ENCODE results near the gene FZR1. TPM values are rescaled to one million over a fixed set of nuclear protein-coding genes. Genes with fewer than 3 reads are reported as not detected.
"Not testable (repeated sequence)": the region's sequence is repeated elsewhere in the genome, so short reads cannot be mapped to it uniquely, and the experiment has no call there.

FZR1 gene
- total RNA-seq, 2 donors from 2014 or later: 16.6 to 20.1 TPM

DNA sequence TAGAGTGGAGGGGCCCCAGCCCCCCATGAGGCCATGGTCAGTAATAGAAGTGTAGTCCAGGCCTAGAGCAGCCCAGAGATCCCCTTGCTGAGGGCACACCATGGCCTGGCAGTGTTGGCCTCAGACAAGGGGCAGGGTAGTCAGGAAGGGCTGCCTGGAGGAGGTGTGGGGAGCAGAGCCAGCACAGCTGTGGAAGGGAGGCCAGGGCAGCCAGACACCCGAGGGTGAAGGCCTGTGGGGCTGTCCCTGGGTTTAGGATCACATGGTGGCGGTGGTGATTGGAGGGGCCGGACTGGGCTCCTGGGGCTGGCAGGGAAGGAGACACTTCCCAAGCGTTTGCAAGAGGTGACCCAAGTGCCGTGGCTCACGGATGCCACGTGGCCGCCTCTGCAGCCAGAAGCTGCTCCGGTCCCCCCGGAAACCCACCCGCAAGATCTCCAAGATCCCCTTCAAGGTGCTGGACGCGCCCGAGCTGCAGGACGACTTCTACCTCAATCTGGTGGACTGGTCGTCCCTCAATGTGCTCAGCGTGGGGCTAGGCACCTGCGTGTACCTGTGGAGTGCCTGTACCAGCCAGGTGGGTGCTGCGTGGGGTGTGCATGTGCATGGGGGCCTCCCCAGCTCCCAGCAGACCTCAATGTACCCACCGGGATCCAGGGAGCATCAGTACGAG lies 21.3 kb downstream of the FZR1 start:
- Histone ChIP-seq H3K27me3 (no peaks in the 10 kb centered on the region), H3K4me3 (no peak overlapping the region), H3K36me3 (replicated peaks in 1 of 2; ENCODE audit: insufficient read depth in 1 of 2, low read depth in 2 of 2) (peaks cover 0 to 14% of the 10 kb centered on the region in 2 donors), H3K4me1 (no peaks in the 10 kb centered on the region), H3K9me3 (no peaks in the 10 kb centered on the region), H3K27ac (no peak overlapping the region)
- intact Hi-C loops (cut with DNase I): no loop called here
- DNase-seq (no peak), ATAC-seq (no peak)
- 94 to 96% methylated on average over 9 to 20 of the region's 21 CpGs for WGBS, 2 donors
- no peak for TF ChIP-seq POLR2A (IDR thresholded peaks at IDR 0.05)
- TF ChIP-seq, protein P1, sequence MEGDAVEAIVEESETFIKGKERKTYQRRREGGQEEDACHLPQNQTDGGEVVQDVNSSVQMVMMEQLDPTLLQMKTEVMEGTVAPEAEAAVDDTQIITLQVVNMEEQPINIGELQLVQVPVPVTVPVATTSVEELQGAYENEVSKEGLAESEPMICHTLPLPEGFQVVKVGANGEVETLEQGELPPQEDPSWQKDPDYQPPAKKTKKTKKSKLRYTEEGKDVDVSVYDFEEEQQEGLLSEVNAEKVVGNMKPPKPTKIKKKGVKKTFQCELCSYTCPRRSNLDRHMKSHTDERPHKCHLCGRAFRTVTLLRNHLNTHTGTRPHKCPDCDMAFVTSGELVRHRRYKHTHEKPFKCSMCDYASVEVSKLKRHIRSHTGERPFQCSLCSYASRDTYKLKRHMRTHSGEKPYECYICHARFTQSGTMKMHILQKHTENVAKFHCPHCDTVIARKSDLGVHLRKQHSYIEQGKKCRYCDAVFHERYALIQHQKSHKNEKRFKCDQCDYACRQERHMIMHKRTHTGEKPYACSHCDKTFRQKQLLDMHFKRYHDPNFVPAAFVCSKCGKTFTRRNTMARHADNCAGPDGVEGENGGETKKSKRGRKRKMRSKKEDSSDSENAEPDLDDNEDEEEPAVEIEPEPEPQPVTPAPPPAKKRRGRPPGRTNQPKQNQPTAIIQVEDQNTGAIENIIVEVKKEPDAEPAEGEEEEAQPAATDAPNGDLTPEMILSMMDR (IDR thresholded peaks at IDR 0.05): no peak

DNA sequence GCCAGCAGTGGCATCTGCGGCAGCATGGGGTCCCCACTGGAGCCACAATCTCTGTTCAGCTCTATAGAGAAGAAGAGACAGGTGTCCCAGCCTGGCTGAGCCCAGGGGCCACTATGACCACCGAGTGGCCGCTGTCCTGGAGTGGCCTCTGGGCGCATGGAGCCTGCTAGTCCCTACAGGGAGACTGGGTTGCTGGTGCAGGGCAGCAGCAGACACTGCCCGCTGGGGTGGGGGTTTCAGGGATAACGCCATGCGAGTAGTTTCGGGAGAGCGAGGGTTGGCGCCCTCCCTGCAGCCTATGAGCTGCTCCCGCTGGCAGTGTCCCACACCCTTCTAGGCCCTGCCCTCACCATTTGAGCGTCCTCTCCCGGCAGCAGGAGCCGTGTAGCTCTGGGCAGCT lies 22.0 kb downstream of the FZR1 start:
- Histone ChIP-seq H3K9me3 (no peaks in the 10 kb centered on the region), H3K36me3 (replicated peaks in 1 of 2; ENCODE audit: insufficient read depth in 1 of 2, low read depth in 2 of 2) (peaks cover 0 to 16% of the 10 kb centered on the region in 2 donors), H3K4me1 (no peaks in the 10 kb centered on the region), H3K4me3 (no peak overlapping the region), H3K27ac (no peak overlapping the region), H3K27me3 (no peaks in the 10 kb centered on the region)
- DNase-seq (no peak), ATAC-seq (no peak)
- WGBS, 2 donors: 98% methylated on average over 13 of the region's 14 CpGs; no CpG with 5 or more reads in 1 of the 2 donors
- TF ChIP-seq POLR2A (IDR thresholded peaks at IDR 0.05): no peak
- TF ChIP-seq, protein P1 (IDR thresholded peaks at IDR 0.05): no peak
- intact Hi-C loops (cut with DNase I): no loop called here

DNA sequence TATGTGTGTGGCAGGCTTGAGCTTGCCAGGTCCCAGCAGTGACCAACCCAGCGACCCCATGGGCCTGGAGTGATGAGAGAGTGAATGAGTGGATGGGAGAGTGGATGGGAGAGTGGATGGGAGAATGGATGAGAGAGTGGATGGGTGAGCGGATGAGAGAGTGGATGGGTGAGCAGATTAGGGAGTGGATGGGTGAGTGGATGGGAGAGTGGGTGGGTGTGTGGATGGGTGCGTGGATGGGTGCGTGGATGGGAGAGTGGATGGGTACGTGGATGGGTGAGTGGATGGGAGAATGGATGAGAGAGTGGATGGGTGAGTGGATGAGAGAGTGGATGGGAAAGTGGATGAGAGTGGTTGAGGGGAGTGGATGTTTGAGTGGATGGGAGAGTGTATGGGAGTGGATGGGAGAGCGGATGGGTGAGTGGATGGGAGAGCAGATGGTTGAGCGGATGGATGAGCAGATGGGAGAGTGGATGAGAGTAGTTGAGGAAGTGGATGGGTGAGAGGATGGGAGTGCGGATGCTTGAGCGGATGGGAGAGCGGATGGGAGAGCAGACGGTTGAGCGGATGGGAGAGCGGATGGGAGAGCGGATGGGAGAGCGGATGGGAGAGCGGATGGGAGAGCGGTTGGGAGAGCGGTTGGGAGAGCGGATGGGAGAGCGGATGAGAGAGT lies 22.6 kb downstream of the FZR1 start:
- ATAC-seq: no peak
- intact Hi-C loops (cut with DNase I): no loop called here
- Histone ChIP-seq H3K27me3 (no peaks in the 10 kb centered on the region), H3K36me3 (replicated peaks in 1 of 2; ENCODE audit: insufficient read depth in 1 of 2, low read depth in 2 of 2) (peaks cover 0 to 19% of the 10 kb centered on the region in 2 donors), H3K27ac (no peak overlapping the region), H3K4me3 (no peak overlapping the region), H3K4me1 (no peaks in the 10 kb centered on the region), H3K9me3 (no peaks in the 10 kb centered on the region)
- TF ChIP-seq, protein P1 (IDR thresholded peaks at IDR 0.05): no peak
- TF ChIP-seq POLR2A (IDR thresholded peaks at IDR 0.05): no peak
- WGBS, 2 donors: 94 to 97% methylated on average over 20 of the region's 20 CpGs
- DNase-seq: no peak

DNA sequence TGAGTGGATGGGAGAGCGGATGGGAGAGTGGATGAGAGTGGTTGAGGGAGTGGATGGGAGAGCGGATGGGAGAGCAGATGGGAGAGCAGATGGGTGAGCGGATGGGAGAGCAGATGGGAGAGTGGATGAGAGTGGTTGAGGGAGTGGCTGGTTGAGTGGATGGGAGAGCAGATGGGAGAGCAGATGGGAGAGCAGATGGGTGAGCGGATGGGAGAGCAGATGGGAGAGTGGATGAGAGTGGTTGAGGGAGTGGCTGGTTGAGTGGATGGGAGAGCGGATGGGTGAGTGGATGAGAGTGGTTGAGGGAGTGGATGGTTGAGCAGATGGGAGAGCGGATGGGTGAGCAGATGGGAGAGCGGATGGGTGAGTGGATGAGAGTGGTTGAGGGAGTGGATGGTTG lies 23.2 kb downstream of the FZR1 start:
- H3K27ac ChIP-seq; DNase-seq; H3K9me3 ChIP-seq; H3K27me3 ChIP-seq; intact Hi-C loops (cut with DNase I); H3K4me1 ChIP-seq; H3K4me3 ChIP-seq; ATAC-seq: not testable (repeated sequence)
- H3K36me3 ChIP-seq (replicated peaks in 1 of 2; ENCODE audit: insufficient read depth in 1 of 2, low read depth in 2 of 2): peaks cover 0 to 22% of the 10 kb centered on the region in 2 donors
- 86 to 93% methylated on average over 7 of the region's 7 CpGs for WGBS, 2 donors

DNA sequence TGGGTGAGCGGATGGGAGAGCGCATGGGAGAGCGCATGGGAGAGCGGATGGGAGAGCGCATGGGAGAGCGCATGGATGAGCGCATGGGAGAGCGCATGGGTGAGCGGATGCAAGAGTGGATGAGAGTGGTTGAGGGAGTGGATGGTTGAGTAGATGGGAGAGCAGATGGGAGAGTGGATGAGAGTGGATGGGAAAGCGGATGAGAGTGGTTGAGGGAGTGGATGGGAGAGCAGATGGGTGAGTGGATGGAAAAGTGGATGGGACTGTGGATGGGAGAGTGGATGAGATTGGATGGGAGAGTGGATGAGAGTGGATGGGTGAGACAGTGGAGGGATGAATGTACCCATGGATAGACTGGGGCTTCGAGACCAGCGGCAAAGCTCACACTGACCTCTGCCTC lies 24.3 kb downstream of the FZR1 start:
- no peak for TF ChIP-seq POLR2A (IDR thresholded peaks at IDR 0.05)
- TF ChIP-seq, protein P1 (IDR thresholded peaks at IDR 0.05): no peak
- no peak overlapping the region for H3K4me3 ChIP-seq
- WGBS, 2 donors: 98 to 99% methylated on average over 12 of the region's 12 CpGs
- no peak for ATAC-seq
- intact Hi-C loops (cut with DNase I): no loop called here
- H3K4me1 ChIP-seq: no peaks in the 10 kb centered on the region
- H3K27me3 ChIP-seq: no peaks in the 10 kb centered on the region
- H3K27ac ChIP-seq: no peak overlapping the region
- DNase-seq: no peak
- H3K9me3 ChIP-seq: no peaks in the 10 kb centered on the region
- H3K36me3 ChIP-seq (replicated peaks in 1 of 2; ENCODE audit: insufficient read depth in 1 of 2, low read depth in 2 of 2): peaks cover 0 to 27% of the 10 kb centered on the region in 2 donors
